Esophagus squamous epithelium (tissue), 5 donors: ENCODE results near the gene DLX1. TPM values are rescaled to one million over a fixed set of nuclear protein-coding genes. Genes with fewer than 3 reads are reported as not detected.

ENCODE experiments used
- DNase-seq: peaks from one replicate; lab custom pipeline; 2025; lab: John Stamatoyannopoulos, UW
- H3K27ac ChIP-seq, 4 donors: fragments of 200-600 bp; sonication (generic); one replicate each; pipeline ENCODE4 v1.5.1; 2016 to 2019; ENCODE audit warnings: mild to moderate bottlenecking in 1 of 4
- H3K27me3 ChIP-seq, 4 donors: fragments of 200-600 bp; sonication (generic); 1 replicate in 3 of 4; 2 replicates in 1 of 4; pipeline versions ENCODE4 v1.5.1 to v1.6.0; 2017 to 2021; ENCODE audit warnings: antibody characterized with exemption in 1 of 4
- H3K36me3 ChIP-seq, 3 donors: fragments of 200-600 bp; sonication (generic); one replicate each; pipeline ENCODE4 v1.5.1; 2016 to 2019
- H3K4me1 ChIP-seq, 3 donors: fragments of 200-600 bp; sonication (generic); one replicate each; pipeline ENCODE4 v1.5.1; 2017 to 2019
- H3K4me3 ChIP-seq, 4 donors: fragments of 200-600 bp; sonication (generic); 1 replicate in 3 of 4; 2 replicates in 1 of 4; pipeline ENCODE4 v1.5.1; 2016 to 2019; ENCODE audit warnings: mild to moderate bottlenecking in 2 of 4, moderate library complexity in 1 of 4
- H3K9me3 ChIP-seq, 3 donors: fragments of 200-600 bp; sonication (generic); one replicate each; pipeline ENCODE4 v1.5.1; 2016 to 2019
- POLR2A ChIP-seq, 4 donors: fragments of 450-650 bp; IDR thresholded peaks; one replicate each; pipeline ENCODE4 v1.6.1; 2017; ENCODE audit warnings: antibody characterized with exemption in 4 of 4, mild to moderate bottlenecking in 4 of 4, moderate library complexity in 3 of 4
- WGBS, 2 donors: methylation state at CpG; one replicate each; pipeline ENCODE4 v1.1.5; 2018; 5-methylcytosine and 5-hydroxymethylcytosine counted together
- intact Hi-C: fragments of 100-400 bp; cut with DNase I; formaldehyde crosslinking; loops from one replicate; pipeline ENCODE4 v1.15.0; 2022
- total RNA-seq, 4 donors: library from RNA; depleted of rRNA; stranded (reverse); fragments of >200 nt; gene quantifications; one replicate each; pipeline ENCODE4 v1.1.0, GENCODE V29; 2016
- TF ChIP-seq, protein P1 (sequence below), 6 experiments: fragments of 450-650 bp in 4 of 6; fragments of 200-600 bp in 2 of 6; sonication (generic) in 2 of 6; IDR thresholded peaks; one replicate each; pipeline ENCODE4 v1.5.1; 2016 to 2019; ENCODE audit warnings: antibody characterized with exemption in 6 of 6, mild to moderate bottlenecking in 4 of 6, moderate library complexity in 4 of 6
- donor health status: DM: yes; HTN: yes; CAD: no.

Gene DLX1
- total RNA-seq, 4 donors from 2014 or later, result not detected

DNA sequence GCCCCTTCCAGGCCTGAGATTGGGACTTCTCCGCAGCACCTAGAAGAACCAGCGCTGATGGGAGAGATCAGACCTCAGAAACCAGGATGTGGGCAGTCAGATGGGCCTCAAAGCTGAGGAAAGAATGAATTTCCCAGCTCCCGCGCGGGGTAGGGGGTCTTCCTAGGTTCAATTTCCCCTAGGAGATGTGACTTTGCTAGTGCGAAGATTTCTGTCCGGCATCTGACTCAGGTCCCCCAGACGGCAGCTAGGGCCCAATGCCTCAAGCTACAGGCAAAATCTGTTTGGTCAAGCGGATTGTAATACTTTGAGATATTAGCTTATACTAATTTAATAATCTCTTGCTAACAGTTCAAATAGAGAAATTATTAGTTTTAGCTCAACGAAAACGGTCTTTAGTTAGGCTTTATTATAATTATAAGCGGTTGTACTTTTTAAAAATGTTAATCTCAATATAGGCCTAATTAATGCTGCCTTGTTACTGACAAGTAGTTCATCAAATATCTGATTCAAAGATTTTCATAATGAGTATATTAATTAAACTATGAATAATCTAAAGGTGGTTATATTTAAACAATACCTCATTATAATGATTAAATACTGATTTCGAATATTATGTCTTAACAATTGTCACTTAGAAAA, 5.8 kb downstream of the DLX1 start:
- no peak for DNase-seq
- no peak overlapping the region for H3K27ac ChIP-seq
- peaks cover 30 to 65% (median 31%) of the 10 kb centered on the region in 3 donors for H3K4me1 ChIP-seq
- no peak overlapping the region for H3K4me3 ChIP-seq
- 21 to 27% methylated on average over 13 of the region's 13 CpGs for WGBS, 2 donors
- H3K36me3 ChIP-seq, result no peaks in the 10 kb centered on the region
- H3K9me3 ChIP-seq, result no peaks in the 10 kb centered on the region
- TF ChIP-seq, protein P1, sequence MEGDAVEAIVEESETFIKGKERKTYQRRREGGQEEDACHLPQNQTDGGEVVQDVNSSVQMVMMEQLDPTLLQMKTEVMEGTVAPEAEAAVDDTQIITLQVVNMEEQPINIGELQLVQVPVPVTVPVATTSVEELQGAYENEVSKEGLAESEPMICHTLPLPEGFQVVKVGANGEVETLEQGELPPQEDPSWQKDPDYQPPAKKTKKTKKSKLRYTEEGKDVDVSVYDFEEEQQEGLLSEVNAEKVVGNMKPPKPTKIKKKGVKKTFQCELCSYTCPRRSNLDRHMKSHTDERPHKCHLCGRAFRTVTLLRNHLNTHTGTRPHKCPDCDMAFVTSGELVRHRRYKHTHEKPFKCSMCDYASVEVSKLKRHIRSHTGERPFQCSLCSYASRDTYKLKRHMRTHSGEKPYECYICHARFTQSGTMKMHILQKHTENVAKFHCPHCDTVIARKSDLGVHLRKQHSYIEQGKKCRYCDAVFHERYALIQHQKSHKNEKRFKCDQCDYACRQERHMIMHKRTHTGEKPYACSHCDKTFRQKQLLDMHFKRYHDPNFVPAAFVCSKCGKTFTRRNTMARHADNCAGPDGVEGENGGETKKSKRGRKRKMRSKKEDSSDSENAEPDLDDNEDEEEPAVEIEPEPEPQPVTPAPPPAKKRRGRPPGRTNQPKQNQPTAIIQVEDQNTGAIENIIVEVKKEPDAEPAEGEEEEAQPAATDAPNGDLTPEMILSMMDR (IDR thresholded peaks at IDR 0.05), result no peak
- no peak for TF ChIP-seq POLR2A (IDR thresholded peaks at IDR 0.05)
- intact Hi-C loops, result no loop called here
- peaks cover 59 to 100% (median 92%) of the 10 kb centered on the region in 4 donors for H3K27me3 ChIP-seq

DNA sequence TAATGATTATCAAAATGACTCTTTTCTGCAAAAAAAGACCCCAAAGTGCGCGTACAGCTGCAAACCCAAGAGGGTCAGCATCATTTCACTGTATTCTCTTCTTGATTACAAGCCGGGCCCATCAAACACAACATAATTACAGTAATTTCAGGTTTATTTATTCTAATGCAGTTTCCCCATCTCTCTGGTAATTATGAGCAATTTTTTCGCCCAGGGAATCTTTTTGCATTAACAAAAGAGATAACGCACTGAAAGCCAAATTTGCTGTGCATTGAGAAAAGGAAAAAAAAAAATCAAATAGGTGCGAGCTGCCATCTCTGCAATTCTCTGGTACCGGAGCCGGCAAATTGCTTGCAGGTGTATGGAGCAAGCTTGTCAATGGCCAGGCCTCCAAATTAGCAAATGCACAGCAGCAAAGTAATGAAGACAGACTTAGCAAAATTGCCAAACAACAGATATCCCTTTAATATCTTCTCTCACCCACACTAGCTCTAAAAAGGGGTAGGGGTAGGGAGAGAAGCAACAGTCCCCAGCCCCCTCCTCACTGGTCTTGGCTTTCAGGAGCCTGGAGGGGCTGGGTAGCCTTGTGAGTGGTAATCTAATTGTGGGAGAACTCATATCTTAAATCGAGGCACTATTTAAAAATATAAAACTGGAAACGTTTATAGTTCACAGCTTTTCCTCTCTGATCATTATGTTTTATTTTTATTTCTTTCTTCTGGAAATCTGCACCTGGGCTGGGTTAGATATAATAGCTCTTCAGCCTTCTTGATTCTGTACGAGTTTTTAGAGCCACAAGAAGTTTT, 6.7 kb downstream of the DLX1 start:
- TF ChIP-seq, protein P1 (IDR thresholded peaks at IDR 0.05), result no peak
- no peak for TF ChIP-seq POLR2A (IDR thresholded peaks at IDR 0.05)
- DNase-seq, result no peak
- Histone ChIP-seq H3K27ac (no peak overlapping the region), H3K36me3 (no peaks in the 10 kb centered on the region), H3K9me3 (no peaks in the 10 kb centered on the region), H3K4me3 (no peak overlapping the region), H3K4me1 (peaks cover 31 to 65% (median 32%) of the 10 kb centered on the region in 3 donors), H3K27me3 (peaks cover 57 to 100% (median 92%) of the 10 kb centered on the region in 4 donors)
- 19 to 25% methylated on average over 11 of the region's 11 CpGs for WGBS, 2 donors
- intact Hi-C loops, result no loop called here

DNA sequence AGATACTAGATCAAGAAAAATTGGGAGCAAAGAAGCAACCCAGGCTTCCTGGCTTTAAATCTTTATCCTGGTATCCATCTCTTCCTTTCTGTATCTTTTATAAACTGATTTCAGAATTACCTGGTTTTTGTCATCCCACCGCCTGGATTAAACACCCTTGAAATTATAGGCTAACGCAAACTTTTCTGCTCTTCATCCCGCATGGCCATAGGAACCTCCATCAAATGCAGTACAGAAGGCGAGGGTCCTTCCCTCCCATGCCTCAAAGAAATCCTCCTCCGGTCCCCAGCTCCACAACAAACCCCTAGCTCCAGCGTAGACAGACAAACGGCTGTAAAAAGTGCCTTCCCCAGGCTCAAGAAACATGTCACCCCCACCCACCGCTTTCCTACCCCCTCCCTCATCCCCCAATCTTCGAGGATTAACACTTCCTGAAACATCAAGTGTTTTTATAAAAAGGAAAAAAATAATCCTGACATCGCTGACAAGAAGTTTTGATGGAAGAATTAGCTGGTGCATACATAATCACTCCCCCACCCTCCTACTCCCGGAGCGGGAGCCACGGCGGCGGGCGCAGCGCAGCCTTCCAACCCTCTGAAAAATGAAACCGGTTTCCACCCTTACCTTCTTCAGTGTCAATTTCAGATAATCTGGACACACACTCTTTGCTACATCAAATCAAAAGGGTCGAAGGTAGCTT, 7.6 kb downstream of the DLX1 start:
- peaks cover 31 to 65% (median 34%) of the 10 kb centered on the region in 3 donors for H3K4me1 ChIP-seq
- no peak for DNase-seq

DNA sequence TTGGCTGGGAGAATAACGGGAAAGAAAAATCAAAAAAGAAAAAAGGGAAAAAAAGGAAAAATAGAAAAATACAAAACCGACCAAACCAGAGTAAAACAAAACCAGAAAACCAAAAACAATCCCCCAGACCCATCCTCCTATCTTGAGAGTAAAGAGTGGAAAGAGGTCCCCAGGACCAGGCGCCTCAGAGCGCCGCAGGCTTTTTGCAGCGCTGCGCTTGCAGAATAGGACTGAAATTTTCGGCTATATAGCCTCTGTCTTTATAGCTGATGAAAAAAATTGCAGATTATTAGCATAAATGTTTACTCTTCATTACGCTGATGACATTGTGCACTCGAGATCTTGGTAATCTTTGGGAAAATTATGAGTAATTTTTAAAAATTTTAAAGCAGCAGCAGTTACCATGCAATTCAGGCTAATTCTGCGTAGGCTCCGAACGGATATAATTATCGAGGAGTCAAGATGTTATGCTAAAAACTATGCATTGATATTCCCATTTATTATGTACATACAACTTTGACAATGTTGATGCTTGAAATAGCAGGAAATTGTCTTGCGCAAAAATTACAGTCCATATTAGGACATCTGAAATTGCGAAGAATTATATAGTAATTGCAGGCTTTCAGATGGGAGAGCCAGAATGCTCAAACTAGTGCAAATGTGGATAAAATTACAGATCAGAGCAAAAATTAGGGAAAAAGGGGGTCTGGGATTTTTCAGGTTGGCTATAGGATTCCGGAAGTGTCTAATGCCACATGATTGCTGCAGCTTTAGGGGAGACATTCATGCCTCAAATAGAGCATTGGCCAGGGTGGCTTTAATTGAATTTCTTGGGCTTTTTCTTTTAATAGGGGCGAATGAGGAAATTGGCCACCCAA, 8.3 kb downstream of the DLX1 start:
- Histone ChIP-seq H3K36me3 (no peaks in the 10 kb centered on the region), H3K4me3 (no peak overlapping the region), H3K27me3 (peaks cover 61 to 100% (median 92%) of the 10 kb centered on the region in 4 donors), H3K4me1 (peaks cover 31 to 65% (median 37%) of the 10 kb centered on the region in 3 donors), H3K9me3 (no peaks in the 10 kb centered on the region), H3K27ac (no peak overlapping the region)
- no peak for TF ChIP-seq POLR2A (IDR thresholded peaks at IDR 0.05)
- TF ChIP-seq, protein P1 (IDR thresholded peaks at IDR 0.05), result no peak
- intact Hi-C loops, result no loop called here
- DNase-seq, result no peak
- 22 to 26% methylated on average over 17 to 18 of the region's 18 CpGs for WGBS, 2 donors

More for the DNA sequence above, 7.6 kb downstream of the DLX1 start:
- Histone ChIP-seq H3K4me3 (no peak overlapping the region), H3K36me3 (no peaks in the 10 kb centered on the region), H3K9me3 (no peaks in the 10 kb centered on the region), H3K27me3 (peaks cover 57 to 100% (median 92%) of the 10 kb centered on the region in 4 donors), H3K27ac (no peak overlapping the region)
- intact Hi-C loops, result no loop called here
- WGBS, 2 donors, result 17 to 18% methylated on average over 17 to 19 of the region's 19 CpGs
- no peak for TF ChIP-seq POLR2A (IDR thresholded peaks at IDR 0.05)
- TF ChIP-seq, protein P1 (IDR thresholded peaks at IDR 0.05), result no peak
